Activated CD8-positive, alpha-beta memory T cell treated with anti-CD3 and anti-CD28 coated beads, Interleukin-2, amount 50 U/mL, for 1 hour (primary cell): ENCODE results near the gene BRAP.
"Not testable (repeated sequence)": the region's sequence is repeated elsewhere in the genome, so short reads cannot be mapped to it uniquely, and the experiment has no call there.

Source experiments
- DNase-seq: peaks from one replicate; pipeline ENCODE4 v3.0.0-alpha.2; 2020; ENCODE audit errors: extremely low read depth

BRAP gene, protein sequence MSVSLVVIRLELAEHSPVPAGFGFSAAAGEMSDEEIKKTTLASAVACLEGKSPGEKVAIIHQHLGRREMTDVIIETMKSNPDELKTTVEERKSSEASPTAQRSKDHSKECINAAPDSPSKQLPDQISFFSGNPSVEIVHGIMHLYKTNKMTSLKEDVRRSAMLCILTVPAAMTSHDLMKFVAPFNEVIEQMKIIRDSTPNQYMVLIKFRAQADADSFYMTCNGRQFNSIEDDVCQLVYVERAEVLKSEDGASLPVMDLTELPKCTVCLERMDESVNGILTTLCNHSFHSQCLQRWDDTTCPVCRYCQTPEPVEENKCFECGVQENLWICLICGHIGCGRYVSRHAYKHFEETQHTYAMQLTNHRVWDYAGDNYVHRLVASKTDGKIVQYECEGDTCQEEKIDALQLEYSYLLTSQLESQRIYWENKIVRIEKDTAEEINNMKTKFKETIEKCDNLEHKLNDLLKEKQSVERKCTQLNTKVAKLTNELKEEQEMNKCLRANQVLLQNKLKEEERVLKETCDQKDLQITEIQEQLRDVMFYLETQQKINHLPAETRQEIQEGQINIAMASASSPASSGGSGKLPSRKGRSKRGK

DNA sequence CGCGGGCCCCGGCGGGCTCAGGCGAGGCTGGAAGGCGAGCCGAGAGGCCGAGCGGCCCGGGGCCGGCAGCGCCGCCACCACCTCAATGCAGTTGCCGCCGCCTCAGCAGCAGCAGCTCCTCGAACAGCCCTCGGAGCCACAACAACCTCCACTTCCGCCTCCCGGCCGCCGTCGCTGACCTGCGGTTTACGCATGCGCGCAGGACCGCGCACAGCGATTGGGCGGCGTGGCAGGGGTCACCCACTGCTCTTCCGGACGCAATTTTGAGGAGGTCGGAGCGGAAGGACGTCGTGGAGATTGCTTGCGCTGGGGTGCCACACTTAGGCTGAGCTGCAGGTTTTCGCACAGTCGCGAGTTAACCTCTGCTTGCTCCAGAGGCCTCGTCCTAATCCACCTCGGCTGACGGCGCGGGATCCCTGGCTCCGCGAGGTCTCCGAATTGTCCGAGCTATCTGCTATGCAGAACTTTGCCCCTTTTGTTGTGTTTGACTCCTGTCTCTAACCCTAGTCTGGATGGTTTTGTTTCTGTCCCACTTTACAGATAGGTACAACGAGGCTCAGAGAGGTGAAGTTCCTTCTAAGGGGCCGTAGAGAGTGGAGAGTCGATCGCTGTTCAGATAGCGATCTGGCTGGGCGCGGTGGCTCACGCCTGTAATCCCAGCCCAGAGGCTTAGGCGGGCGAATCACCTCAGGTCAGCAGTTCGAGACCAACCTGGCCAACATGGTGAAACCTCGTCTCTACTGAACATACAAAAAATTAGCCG lies at the start of gene BRAP, which contains the start of gene ACAD10:
TSS of gene BRAP (minus strand) at position 146 of the 763 bp plus-strand sequence. CDS start 164 bp downstream, outside the sequence.
TSS of gene ACAD10 (plus strand) at position 243 of the 763 bp plus-strand sequence. CDS start 6,657 bp downstream, outside the sequence.
- peak; percentile 80 for DNase-seq

DNA sequence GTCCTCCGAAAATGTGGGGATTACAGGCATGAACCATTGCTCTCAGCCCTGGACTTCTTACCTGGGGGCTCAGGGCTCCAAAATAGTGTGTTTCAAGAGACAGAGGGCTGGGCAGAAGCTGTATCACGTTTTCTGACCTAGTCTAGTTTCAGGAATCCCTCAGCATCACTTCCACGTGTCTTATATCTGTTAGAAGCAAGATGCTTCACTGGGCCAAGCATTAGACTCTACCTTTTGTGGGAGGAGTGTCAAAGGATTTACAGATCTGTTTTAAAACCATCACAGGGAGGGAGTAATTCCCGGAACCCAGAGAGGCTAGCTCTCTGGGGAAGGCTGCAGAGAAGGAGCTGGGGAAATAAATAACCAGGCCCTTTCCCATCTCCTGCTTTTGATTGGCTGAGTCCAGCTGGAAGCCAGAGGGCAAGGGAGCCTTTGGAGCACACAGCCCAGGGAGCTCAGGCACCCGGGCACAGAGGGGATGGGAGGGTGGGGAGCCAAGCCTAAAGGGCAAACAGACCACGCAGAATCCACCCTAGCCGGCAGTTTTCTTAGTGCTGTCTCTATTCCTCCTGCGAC lies 47.7 kb upstream of the BRAP start:
- DNase-seq = no peak

DNA sequence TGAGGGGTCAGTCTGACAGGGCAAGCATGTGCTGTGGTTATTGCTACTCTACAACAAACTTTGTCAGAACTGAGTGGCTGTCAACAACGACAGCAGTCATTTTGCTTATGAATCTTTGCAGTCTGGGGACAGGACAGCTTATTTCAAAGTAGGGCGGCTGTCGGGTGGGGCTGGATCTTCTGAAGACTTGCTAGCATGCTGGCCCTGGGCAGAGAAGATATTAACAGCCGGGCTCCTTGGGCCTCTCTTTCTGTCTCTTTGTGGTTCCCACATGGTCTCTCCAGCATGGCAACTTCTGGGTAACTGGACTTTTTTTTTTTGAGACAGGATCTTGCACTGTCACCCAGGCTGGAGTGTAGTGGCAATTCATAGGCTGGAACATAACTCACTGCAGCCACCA lies 47.0 kb upstream of the BRAP start:
- no peak for DNase-seq

DNA sequence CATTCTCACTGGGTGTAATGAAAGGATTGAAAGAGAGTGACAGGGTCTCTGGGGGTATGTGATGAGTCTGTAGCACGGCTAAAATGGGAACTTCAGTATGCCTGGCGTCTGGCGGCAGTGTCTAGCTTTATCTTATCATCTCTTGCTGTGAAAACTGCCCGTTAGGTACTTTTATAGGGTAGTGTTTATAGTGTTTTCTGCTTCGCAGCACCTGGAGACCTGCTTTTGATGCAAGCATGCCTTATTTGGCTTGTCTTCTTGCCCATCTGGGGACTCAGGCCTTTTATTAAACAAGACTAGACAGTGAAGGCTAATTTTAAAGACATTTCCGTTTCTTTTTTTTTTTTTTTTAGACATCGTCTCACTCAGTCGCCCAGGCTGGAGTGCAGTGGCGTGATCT lies 44.7 kb upstream of the BRAP start:
- DNase-seq = no peak

DNA sequence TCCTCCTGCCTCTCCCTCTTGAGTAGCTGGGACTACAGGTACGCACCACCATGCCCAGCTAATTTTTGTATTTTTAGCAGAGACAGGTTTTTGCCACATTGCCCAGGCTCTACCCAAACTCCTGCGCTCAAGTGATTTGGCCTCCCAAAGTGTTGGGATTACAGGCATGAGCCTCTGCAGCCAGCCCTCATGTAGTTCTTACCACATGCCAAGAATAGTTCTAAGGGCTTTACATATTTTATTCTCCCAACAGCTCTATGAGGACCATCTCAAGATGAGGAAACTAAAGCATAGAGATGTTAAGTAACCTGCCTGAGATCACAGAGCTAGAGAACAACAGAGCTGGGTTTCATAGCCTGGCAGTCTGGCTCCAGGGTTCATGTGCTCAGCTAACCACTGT lies 43.0 kb upstream of the BRAP start:
- no peak for DNase-seq

DNA sequence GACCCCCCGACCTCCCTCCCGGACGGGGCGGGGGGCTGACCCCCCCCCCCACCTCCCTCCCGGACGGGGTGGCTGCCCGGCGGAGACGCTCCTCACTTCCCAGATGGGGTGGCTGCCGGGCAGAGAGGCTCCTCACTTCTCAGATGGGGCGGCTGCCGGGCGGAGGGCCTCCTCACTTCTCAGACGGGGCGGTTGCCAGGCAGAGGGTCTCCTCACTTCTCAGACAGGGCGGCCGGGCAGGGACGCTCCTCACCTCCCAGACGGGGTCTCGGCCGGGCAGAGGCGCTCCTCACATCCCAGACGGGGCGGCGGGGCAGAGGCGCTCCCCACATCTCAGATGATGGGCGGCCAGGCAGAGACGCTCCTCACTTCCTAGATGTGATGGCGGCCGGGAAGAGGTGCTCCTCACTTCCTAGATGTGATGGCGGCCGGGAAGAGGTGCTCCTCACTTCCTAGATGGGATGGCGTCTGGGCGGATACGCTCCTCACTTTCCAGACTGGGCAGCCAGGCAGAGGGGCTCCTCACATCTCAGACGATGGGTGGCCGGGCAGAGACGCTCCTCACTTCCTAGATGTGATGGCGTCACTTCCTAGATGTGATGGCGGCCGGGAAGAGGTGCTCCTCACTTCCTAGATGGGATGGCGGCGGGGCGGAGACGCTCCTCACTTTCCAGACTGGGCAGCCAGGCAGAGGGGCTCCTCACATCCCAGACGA lies 38.0 kb upstream of the BRAP start:
- DNase-seq = not testable (repeated sequence)

DNA sequence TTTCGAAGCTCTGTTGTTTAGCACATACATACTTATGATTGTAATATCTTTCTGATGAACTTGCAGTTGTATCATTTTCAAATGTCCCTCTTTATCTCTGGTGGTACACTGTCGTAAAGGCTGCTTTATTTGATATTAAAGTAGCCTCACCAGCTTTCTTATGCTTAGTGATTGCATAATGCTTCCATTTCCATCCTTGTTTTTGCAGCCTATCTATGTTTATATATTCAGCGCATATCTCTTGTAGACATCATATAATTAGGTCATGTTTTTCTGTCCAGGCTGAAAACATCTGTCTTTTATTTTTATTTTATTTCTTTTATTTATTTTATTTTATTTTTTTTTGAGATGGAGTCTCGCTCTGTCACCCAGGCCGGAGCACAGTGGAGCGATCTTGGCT lies 34.7 kb upstream of the BRAP start:
- no peak for DNase-seq

DNA sequence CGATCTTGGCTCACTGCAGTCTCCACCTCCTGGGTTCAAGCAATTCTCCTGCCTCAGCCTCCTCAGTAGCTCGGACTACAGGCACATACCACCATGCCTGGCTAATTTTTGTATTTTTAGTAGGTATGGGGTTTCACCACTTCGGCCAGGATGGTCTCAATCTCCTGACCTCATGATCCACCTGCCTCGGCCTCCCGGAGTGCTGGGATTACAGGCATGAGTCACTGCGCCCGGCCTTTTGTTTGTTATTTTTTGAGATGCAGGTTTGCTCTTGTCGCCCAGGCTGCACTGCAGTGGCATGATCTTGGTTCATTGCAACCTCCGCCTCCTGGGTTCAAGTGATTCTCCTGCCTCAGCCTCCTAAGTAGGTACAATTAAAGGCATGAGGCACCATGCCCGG lies 33.6 kb upstream of the BRAP start:
- DNase-seq = not testable (repeated sequence)

DNA sequence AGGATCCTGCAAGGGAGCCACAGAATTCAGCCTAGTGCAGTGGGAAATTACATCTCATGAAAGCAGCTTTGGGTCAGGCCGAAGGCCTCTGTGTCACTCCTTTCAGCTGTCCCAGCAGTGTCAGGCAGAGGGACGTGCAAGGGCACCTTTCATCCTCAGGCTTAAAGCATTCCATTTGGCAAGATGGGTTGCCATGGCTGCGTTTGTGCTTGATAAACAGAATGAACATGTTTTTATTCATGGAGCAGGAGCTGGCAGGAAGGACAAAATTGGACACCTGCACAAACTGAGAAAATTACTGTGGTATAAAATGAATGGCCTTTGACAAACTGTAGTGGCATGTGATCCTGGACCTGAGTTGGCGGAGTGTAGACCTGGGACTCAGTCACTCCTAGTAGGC lies 29.5 kb upstream of the BRAP start:
- no peak for DNase-seq

DNA sequence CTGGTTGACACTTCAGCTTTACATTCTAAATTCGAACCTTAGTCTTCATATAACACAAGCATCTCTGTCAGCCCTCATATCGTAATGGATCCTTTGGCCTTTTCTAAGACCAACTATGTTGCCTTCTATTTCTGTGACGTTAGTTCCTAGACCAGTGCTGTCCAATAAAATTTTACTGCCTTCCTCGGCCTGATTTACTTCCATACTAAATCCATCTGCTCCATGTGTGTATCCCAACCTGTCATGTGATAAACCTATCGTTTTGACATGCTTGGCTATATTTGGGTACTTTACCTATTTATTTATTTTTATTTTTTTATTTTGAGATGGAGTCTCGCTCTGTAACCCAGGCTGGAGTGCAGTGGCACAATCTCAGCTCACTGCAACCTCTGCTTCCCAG lies 20.4 kb upstream of the BRAP start:
- DNase-seq = no peak

DNA sequence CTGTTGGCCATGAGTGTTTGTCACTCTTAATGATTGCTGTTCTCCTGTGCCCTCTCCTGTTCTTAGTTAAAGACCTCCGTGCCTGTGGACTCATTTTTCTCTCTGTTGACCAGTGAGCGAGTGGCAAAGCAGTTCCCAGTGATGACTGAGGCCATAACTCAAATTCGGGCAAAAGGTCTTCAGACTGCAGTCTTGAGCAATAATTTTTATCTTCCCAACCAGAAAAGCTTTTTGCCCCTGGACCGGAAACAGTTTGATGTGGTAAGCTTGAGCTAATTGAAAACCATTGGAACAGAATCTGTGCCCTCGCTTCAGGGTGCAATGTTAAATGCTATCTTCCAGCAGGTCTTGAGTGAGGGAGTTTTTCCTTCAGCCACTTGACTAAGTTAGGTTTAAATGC lies 19.9 kb upstream of the BRAP start:
- no peak for DNase-seq

DNA sequence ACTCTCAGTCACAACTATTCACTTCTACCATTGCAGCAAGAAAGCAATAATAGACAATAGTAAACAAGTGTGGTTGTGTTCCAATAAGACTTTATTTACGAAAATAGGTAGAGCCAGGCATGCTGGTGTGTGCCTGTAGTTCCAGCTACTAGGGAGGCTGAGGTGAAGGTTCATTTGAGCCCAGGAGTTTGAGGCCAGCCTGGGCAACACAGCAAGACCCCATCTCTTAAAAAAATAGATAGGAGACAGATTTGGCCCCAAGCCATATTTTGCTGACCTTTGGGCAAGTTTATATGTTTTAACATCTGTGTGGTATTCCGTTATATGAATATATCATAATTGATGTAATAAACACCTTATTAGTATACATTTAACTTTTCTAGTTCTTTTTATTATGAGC lies 14.2 kb upstream of the BRAP start:
- no peak for DNase-seq

DNA sequence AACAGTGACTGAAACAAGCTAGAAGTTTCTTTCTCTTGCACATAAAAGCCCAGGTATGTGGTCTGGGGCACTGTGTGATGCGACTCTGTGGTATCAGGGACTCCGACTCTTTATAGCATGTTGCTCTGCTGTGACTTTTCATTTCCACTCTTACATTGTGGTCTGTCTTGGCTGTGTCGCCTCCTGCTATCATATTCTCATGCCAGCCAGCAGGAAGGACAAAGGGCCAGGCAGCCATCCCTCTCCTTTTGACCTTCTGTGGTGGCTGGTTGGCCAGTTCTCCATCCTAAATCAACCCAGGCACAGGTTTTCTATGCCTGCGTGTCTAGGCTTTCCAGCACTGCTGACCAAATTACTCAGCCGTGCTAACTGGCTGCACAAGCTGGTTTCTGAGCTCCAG lies 8.1 kb upstream of the BRAP start:
- no peak for DNase-seq

DNA sequence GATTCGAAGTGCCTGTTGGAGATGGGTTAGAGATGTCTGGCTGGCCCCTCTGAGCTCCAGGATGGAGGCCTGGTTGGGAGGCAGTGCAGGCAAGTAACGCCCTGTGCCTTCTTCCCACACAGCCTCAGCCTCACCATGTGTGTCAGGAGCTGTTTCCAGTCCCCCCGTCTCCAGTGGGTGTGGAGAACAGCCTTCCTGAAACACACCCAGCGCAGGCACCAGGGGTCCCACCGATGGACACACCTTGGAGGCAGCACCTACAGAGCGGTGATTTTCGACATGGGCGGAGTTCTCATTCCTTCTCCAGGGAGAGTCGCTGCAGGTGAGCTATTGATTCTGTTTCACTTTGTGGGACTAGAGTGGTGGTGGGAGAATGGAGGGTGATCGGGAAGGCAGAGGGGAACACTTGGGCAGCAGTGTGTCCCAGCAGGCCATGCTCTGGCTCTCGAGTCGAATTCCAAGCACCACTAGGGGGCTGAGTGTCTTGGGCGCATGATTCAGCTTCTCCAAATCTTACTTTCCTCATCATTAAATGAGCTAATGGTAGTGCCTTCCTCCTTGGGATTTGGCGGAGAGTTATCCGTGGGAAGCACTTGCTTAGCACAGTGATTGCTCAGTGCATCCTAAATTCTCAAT lies 6.9 kb upstream of the BRAP start:
- DNase-seq = no peak

DNA sequence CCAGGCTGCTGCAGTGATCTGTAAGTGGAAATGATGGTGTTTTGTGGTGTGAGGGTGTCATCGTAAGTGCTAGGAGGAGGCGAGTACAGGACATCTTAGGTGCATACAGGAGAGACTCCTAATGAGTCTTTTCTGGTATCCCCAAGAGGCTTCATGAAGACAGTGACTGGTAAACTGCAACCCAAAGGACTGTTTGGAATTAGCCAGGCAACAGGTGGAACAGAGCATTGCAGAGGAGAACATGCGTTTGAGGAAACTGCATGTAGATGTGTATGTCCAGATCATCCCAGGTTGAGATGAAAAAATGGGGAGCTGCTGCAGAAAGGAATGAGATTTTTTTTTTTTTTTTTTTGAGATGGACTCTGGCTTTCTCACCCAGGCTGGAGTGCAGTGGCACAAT lies 5.5 kb upstream of the BRAP start:
- DNase-seq = no peak

DNA sequence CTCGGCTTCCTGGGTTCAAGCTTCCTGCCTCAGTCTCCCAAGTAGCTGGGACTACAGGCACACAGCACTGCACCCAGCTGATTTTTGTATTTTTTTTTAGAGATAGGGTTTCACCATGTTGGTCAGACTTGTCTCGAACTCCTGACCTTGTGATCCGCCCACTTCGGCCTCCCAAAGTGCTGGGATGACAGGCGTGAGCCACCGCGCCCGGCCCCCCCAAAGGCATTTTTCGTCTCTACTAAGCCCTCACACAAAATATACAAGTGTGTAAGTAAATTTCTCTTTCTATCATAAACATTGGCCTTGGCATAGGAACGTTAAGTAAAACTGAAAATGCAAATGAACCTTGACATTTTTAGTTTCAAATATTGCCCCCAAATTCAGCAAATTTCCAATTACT lies 2.2 kb upstream of the BRAP start:
- no peak for DNase-seq

DNA sequence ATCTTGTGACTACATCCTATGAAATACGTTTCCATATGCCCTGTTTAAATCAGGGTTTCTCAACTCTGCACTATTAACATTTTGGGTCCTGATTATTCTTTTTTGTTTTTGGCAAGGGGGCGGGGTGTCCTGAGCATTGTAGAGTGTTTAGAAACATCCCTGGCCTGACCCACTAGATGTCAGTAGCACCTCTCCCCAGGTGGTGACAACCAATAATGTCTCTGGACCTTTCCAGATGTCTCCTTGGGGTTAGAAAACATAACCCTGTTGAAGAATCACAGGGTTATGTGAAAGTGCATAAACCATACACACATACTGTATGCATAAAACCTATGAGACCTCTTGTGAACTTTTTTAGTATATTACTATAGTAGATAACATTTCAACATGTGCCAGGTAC lies 1.5 kb upstream of the BRAP start:
- DNase-seq = no peak

DNA sequence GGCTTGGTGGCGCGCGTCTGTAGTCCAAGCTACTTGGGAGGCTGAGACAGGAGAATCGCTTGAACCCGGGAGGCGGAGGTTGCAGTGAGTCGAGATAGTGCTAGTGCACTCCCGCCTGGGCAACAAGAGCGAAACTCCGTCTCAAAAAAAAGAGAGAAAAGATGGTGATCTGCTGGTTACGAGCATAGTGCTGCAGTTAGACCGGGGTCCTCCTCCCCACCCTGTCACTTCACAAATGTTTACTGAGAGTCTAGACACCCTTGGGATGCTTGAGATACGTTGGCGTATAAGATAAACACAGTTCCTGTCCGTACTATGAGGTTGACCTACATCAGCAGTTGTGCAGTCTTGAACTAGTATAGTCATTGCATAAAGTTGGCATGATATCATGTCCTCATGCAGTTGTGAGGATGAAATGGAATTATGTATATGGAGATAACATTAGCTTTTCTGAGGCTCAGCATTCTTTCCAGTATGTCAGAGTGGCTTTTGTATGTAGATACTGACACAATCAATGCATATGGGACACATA lies 884 bp upstream of the BRAP start:
- no peak for DNase-seq

DNA sequence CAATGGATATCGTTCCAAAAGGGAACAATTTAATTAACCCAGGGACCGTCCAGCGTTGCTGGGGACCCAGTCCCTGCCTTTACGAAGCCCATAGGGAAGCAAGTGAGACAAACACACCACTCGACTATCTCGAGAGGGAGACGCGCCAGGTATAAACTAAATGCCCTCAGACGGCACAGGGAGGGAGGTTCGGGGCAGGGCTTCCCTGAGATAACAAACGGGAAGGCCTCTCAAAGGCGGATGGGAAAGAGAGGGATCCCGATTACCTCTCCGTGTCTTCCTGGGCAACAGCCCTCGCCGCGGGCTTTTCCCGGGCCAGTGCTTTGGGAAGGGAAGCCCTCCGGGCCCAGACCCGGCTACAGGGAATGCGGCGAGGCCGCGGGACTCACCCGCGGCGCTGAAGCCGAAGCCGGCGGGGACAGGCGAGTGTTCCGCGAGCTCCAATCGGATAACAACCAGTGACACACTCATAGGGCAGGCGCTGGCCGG lies 390 bp downstream of the BRAP start:
- no peak for DNase-seq

DNA sequence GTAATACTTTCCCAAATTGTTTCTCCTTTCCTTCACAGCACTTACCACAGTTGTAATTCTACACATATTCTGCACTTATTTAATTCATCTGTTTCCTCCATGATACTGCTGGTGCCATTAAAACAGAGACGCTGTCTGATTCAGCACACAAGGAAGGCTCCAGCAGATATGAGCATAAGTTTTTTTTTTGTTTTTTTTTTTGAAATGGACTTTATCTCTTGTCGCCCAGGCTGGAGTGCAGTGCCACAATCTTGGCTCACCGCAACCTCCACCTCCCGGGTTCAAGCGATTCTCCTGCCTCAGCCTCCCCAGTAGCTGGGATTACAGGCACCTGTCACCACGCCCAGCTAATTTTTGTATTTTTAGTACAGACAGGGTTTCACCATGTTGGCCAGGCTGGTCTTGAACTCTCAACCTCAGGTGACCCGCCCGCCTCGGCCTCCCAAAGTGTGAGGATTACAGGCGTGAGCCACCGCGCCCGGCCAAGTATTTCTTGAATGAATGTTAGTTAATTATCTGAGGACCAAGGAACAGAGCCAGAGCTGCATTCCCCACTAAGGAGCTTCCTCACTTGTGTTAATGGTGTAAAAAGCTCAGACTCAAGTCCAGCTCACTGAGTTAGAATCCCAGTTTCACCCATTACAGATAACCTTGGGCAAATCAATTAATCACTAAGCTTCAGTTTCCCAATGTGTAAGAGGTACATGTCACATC lies 1.1 kb downstream of the BRAP start:
- DNase-seq = not testable (repeated sequence)
